GM19035 (cell line): Measurements from ENCODE around the gene FKBP1A.

ENCODE experiments used
- ATAC-seq: cut with Tn5 transposase; IDR thresholded peaks from one replicate; pipeline ENCODE4 v1.9.1; 2021; ENCODE audit not compliant: unreplicated experiment

FKBP1A gene

DNA sequence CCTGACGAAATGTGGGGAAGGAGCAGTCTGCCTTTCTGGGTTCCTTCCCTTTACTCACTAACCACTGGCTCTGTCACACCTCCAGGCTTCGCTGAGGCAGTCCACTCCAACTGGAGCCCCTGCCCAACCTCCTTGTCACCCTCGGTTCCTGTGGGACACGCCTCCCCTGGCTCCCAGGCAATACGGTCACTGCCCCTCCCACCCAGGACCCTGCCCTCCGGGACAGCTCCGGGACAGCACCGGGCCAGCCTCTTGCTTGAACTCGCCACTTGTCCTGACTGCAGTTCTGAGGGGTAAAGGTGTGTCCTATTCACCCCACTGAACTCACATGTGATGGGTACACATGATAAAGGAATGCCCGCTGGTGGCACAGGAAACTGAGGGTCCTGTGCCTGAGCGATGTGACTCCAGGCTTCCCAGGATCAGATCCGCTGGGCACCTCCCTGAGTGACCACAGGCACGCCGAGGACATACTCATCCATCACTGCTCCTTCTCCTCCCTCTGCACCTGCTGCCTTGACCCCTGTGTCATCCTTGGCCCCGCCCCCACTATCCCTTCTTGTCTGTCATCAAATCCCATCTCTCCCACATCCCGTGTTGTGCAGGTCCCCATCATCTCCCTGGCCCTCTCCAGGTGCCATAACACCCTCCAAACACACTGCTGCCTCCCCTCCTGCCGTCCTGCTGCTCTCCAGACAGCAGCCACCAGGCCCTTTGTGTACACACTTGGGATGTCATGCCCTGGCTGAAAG is 71.8 kb downstream of the FKBP1A start:
- ATAC-seq, result no peak

DNA sequence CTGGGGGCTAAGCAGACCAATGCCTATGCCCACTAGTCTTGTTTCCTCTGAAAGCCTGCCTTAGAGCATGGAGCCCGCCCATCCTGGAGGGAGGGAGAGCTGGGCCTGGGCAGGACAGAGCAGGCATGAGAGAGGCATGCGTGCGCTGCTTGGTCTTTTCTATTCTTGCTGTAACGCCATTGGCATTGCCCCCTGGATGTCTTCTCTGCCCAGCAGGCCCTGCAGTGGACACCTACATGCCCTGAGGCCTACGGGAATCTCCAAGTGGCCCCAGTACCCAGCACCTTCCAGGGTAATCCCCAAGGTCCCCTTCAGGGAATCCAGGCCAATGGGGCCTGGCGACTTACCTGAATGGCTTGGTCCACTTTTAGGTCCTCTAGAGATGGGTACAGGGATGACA is 72.8 kb downstream of the FKBP1A start:
- ATAC-seq, result no peak

DNA sequence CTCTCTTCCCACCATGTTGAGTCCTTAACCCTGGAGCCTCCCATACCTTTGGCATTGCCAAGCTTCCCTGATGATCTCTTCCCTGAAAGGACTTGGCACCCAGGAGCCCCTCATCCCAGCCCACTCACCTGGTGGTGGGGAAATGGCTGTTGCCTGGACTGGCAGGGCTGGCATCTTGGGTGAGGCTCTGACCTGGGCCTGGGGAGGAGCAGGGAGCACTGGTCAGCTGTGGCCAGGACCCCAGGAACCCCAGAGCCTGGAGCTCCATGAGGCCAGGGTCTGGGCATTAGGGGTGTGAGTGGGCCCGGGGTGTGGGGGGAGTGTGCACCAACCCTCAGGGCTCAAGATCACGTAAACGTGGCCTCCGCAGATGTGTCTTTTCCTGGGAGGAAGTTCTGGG is 73.4 kb downstream of the FKBP1A start:
- no peak for ATAC-seq

DNA sequence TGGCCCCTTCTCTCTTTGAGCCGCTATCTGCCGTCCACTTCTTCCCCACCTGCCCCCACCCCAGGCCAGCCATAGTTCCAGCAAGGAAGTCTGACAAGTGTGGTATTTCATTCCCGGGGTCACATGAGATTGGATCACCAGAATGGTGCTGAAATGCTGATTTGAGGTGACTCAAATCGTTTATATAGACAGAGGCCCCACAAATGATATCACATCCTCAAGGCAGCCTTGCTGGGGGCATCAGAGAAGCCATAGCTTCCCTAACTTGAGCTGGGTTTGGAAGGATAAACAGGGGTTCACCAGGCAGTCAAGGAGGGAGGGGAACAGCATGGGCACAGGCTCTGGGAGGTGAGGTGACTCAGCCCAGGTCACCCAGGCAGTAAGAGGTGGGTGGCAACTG is 73.8 kb downstream of the FKBP1A start:
- ATAC-seq, result no peak
